Measurements from ENCODE around the gene SCAF1. TPM values are rescaled to one million over a fixed set of nuclear protein-coding genes. Genes with fewer than 3 reads are reported as not detected.

The SCAF1 gene
- total and polyA plus RNA-seq, 2 of the 13 experiments (the other 11 are each of a cell fraction or from before 2014, with no cell fraction given), result 3.3 to 6.1 TPM

DNA sequence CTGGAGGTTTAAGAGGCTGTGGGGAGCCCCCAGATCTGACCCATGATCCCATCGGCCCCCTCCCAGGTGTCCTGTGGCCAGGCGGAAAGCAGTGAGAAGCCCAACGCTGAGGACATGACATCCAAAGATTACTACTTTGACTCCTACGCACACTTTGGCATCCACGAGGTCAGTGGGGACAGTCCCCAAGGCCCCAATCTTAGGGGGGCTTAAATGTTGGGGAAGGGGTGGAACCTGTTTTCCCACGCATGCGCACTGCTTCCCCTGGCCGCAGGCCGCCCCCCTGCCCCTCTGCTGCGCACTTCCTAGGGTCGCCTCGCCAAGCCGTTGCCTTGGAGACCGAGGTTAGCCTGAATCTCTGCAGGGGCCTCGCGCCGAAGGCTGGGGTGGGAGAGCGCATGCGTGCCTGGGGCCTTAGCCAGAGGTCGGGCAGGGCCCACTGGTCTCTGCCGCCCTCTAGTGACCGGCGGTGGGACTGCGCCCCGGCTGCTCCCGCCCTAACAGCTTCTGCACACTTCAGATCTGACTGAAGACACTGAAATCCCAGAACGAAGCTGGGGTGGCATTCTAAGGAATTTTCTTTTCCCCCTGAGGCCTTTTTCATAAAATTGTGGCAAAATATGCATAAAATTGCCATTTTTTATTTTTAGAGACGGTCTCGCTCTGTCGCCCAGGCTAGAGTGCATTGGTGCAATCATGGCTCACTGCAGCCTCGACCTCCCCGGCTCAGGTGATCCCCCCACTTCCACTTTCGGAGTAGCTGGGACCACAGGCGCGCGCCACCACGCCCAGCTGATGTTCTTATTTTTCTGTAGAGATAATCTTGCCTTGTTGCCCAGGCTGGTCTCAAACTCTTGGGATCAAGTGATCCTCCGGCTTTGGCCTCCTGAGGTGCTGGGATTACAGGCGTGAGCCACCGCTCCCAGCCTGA lies 38.7 kb downstream of the SCAF1 start (continued):
- TF ChIP-seq, protein P1, sequence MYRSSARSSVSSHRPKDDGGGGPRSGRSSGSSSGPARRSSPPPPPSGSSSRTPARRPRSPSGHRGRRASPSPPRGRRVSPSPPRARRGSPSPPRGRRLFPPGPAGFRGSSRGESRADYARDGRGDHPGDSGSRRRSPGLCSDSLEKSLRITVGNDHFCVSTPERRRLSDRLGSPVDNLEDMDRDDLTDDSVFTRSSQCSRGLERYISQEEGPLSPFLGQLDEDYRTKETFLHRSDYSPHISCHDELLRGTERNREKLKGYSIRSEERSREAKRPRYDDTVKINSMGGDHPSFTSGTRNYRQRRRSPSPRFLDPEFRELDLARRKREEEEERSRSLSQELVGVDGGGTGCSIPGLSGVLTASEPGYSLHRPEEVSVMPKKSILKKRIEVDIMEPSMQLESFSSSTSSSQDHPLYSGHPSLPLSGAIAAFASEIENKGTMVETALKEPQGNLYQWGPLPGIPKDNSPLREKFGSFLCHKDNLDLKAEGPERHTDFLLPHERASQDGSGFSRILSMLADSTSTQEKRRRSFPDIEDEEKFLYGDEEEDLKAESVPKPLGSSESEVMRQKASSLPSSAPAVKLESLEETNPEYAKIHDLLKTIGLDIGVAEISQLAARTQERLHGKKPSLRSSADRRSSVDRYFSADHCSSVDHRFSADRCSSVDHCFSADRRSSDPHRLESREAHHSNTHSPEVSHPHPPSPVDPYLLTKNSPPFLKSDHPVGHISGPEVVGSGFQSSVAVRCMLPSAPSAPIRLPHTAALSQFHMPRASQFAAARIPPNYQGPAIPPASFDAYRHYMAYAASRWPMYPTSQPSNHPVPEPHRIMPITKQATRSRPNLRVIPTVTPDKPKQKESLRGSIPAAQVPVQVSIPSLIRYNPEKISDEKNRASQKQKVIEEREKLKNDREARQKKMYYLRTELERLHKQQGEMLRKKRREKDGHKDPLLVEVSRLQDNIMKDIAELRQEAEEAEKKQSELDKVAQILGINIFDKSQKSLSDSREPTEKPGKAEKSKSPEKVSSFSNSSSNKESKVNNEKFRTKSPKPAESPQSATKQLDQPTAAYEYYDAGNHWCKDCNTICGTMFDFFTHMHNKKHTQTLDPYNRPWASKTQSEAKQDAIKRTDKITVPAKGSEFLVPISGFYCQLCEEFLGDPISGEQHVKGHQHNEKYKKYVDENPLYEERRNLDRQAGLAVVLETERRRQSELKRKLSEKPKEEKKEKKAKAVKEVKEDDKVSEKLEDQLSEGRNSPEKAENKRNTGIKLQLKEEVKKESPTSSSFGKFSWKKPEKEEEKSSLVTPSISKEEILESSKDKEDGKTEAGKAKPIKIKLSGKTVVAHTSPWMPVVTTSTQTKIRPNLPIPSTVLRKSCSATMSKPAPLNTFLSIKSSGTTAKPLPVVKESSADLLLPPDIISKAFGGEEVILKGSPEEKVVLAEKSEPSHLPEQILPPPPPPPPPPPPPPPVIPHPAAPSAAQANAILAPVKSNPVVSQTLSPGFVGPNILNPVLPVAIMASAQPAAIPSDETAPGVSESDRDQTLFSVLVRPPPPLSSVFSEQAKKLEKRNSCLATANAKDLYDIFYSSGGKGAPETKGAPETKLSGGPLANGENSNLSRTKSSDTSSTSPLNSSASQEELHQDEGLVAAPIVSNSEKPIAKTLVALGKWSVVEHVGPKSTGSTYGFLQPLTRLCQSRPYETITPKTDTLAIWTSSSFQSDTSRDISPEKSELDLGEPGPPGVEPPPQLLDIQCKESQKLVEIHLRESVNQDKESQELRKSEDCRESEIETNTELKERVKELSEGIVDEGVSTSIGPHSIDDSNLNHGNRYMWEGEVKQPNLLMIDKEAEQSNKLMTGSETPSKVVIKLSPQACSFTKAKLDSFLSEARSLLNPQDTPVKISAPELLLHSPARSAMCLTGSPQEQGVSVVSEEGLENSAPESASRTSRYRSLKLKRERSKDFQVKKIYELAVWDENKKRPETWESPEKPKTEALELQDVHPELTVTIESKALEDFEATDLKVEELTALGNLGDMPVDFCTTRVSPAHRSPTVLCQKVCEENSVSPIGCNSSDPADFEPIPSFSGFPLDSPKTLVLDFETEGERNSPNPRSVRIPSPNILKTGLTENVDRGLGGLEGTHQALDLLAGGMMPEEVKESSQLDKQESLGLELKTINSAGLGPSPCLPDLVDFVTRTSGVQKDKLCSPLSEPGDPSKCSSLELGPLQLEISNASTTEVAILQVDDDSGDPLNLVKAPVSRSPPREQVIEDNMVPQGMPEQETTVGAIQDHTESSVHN (CRISPR knock-in tag; IDR thresholded peaks at IDR 0.05), result no peak
- TF ChIP-seq KLF13 (CRISPR knock-in tag; IDR thresholded peaks at IDR 0.05) (no peak), ELF3 (CRISPR knock-in tag; IDR thresholded peaks at IDR 0.05) (0 out of 2 replicates have a peak, but pooled peaks have one; percentile 17), ARNT (IDR thresholded peaks at IDR 0.05) (no peak), ZNF777 (CRISPR knock-in tag; IDR thresholded peaks at IDR 0.05) (no peak), ZNF713 (CRISPR knock-in tag; IDR thresholded peaks at IDR 0.05) (no peak), ZSCAN9 (CRISPR knock-in tag; IDR thresholded peaks at IDR 0.05; ENCODE audit: borderline replicate concordance) (0 out of 2 replicates have a peak, but pooled peaks have one; percentile 4), CBFB (CRISPR knock-in tag; IDR thresholded peaks at IDR 0.05) (0 out of 2 replicates have a peak, but pooled peaks have one; percentile 38), HMGA1 (CRISPR knock-in tag; conservative IDR thresholded peaks at IDR 0.05) (no peak), ZNF556 (CRISPR knock-in tag; IDR thresholded peaks at IDR 0.05; ENCODE audit: borderline replicate concordance) (0 out of 2 replicates have a peak, but pooled peaks have one; percentile 38), RAD21 (CRISPR knock-in tag; IDR thresholded peaks at IDR 0.05) (peak; percentile 79), THAP11 (CRISPR knock-in tag; IDR thresholded peaks at IDR 0.05) (peak; percentile 56; the same call in 1 of the 2 replicates), CBX5 (CRISPR knock-in tag; IDR thresholded peaks at IDR 0.05; ENCODE audit: borderline replicate concordance) (peak; percentile 21; the same call in 1 of the 2 replicates), RBAK (CRISPR knock-in tag; IDR thresholded peaks at IDR 0.05) (no peak)
- TF ChIP-seq, protein P2, sequence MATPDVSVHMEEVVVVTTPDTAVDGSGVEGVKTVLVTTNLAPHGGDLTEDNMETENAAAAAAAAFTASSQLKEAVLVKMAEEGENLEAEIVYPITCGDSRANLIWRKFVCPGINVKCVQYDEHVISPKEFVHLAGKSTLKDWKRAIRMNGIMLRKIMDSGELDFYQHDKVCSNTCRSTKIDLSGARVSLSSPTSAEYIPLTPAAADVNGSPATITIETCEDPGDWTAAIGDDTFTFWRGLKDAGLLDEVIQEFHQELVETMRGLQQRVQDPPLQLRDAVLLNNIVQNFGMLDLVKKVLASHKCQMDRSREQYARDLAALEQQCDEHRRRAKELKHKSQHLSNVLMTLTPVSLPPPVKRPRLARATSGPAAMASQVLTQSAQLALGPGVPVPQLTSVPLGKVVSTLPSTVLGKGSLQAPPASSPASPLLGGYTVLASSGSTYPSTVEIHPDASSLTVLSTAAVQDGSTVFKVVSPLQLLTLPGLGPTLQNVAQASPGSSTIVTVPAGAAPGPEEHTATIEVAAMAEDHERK (CRISPR knock-in tag; IDR thresholded peaks at IDR 0.05; ENCODE audit: low read depth), result no peak
- TF ChIP-seq, protein P3, sequence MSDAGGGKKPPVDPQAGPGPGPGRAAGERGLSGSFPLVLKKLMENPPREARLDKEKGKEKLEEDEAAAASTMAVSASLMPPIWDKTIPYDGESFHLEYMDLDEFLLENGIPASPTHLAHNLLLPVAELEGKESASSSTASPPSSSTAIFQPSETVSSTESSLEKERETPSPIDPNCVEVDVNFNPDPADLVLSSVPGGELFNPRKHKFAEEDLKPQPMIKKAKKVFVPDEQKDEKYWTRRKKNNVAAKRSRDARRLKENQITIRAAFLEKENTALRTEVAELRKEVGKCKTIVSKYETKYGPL (CRISPR knock-in tag; IDR thresholded peaks at IDR 0.05), result no peak
- TF ChIP-seq, protein P4, sequence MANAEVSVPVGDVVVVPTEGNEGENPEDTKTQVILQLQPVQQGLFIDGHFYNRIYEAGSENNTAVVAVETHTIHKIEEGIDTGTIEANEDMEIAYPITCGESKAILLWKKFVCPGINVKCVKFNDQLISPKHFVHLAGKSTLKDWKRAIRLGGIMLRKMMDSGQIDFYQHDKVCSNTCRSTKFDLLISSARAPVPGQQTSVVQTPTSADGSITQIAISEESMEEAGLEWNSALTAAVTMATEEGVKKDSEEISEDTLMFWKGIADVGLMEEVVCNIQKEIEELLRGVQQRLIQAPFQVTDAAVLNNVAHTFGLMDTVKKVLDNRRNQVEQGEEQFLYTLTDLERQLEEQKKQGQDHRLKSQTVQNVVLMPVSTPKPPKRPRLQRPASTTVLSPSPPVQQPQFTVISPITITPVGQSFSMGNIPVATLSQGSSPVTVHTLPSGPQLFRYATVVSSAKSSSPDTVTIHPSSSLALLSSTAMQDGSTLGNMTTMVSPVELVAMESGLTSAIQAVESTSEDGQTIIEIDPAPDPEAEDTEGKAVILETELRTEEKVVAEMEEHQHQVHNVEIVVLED (CRISPR knock-in tag; IDR thresholded peaks at IDR 0.05; ENCODE audit: borderline replicate concordance), result peak; percentile 16; the same call in 1 of the 2 replicates

Data from HepG2 (cell line).